Upper lobe of right lung (tissue), 1 donor: ENCODE measurements around the gene PRSS57. TPM values are rescaled to one million over a fixed set of nuclear protein-coding genes. Genes with fewer than 3 reads are reported as not detected.

ENCODE experiments used
- ATAC-seq: fragments of 200-7000 bp; cut with Tn5 transposase; one replicate; pipeline ENCODE4 v1.9.1; 2020; ENCODE audit warnings: mild to moderate bottlenecking, moderate library complexity
- DNase-seq: peaks from one replicate; pipeline ENCODE4 v3.0.0-alpha.2; 2020
- H3K27ac ChIP-seq: fragments of 200-600 bp; one replicate; pipeline ENCODE4 v1.8.0; 2022
- H3K27me3 ChIP-seq: fragments of 200-600 bp; one replicate; pipeline ENCODE4 v1.8.0; 2022; ENCODE audit warnings: mild to moderate bottlenecking
- H3K36me3 ChIP-seq: fragments of 200-600 bp; one replicate; pipeline ENCODE4 v1.8.0; 2022
- H3K4me1 ChIP-seq: fragments of 200-600 bp; one replicate; pipeline ENCODE4 v1.8.0; 2022
- H3K4me3 ChIP-seq: fragments of 200-600 bp; one replicate; pipeline ENCODE4 v1.8.0; 2022; ENCODE audit warnings: mild to moderate bottlenecking
- H3K9me3 ChIP-seq: fragments of 200-600 bp; one replicate; pipeline ENCODE4 v1.8.0; 2022
- intact Hi-C: fragments of 100-400 bp; cut with DNase I; formaldehyde crosslinking; loops from one replicate; pipeline ENCODE4 v1.11.0; 2022
- total RNA-seq: library from RNA; stranded (reverse); fragmentation: NEBNext Ultra II Directional; extraction: Animal tissue kit (Norgen Biotek cat#: 25700); gene quantifications from one replicate; pipeline ENCODE4 v1.2.1, GENCODE V29; 2021
- TF ChIP-seq, protein P1 (sequence below): fragments of 200-600 bp; IDR thresholded peaks from one replicate; pipeline ENCODE4 v1.8.0; 2022; ENCODE audit warnings: antibody characterized with exemption
- donor health status: DM: no; HTN: yes; CAD: no; lungs with severe emphysema.

The PRSS57 gene
- total RNA-seq, 1 donor from 2014 or later = not detected

GRCh38 chr19:658916-659839, 36.1 kb downstream of the PRSS57 start:
- DNase-seq (no peak), ATAC-seq (peak; percentile 2)
- TF ChIP-seq, protein P1, sequence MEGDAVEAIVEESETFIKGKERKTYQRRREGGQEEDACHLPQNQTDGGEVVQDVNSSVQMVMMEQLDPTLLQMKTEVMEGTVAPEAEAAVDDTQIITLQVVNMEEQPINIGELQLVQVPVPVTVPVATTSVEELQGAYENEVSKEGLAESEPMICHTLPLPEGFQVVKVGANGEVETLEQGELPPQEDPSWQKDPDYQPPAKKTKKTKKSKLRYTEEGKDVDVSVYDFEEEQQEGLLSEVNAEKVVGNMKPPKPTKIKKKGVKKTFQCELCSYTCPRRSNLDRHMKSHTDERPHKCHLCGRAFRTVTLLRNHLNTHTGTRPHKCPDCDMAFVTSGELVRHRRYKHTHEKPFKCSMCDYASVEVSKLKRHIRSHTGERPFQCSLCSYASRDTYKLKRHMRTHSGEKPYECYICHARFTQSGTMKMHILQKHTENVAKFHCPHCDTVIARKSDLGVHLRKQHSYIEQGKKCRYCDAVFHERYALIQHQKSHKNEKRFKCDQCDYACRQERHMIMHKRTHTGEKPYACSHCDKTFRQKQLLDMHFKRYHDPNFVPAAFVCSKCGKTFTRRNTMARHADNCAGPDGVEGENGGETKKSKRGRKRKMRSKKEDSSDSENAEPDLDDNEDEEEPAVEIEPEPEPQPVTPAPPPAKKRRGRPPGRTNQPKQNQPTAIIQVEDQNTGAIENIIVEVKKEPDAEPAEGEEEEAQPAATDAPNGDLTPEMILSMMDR = no peak
- intact Hi-C loops = no loop called here
- Histone ChIP-seq H3K9me3 (no peaks in the 10 kb centered on the region), H3K4me1 (peaks cover 49% of the 10 kb centered on the region), H3K27ac (peak overlapping the region; percentile 13), H3K27me3 (no peaks in the 10 kb centered on the region), H3K4me3 (no peak overlapping the region), H3K36me3 (peaks cover under 1% of the 10 kb centered on the region)

- intact Hi-C loops = no loop called here
- Histone ChIP-seq H3K4me1 (peaks cover 40% of the 10 kb centered on the region), H3K27me3 (no peaks in the 10 kb centered on the region), H3K9me3 (no peaks in the 10 kb centered on the region), H3K27ac (no peak overlapping the region), H3K36me3 (peaks cover 6% of the 10 kb centered on the region), H3K4me3 (no peak overlapping the region)
- TF ChIP-seq, protein P1 = no peak
- ATAC-seq = no peak
- no peak for DNase-seq
Observed at GRCh38 chr19:658059-658839, 37.0 kb downstream of the PRSS57 start.

GRCh38 chr19:657611-658010, 37.6 kb downstream of the PRSS57 start:
- ATAC-seq (no peak), DNase-seq (no peak)
- TF ChIP-seq, protein P1 = no peak
- no peaks in the 10 kb centered on the region for H3K9me3 ChIP-seq
- intact Hi-C loops = no loop called here
- H3K4me3 ChIP-seq = no peak overlapping the region
- H3K4me1 ChIP-seq = peaks cover 40% of the 10 kb centered on the region
- no peaks in the 10 kb centered on the region for H3K27me3 ChIP-seq
- H3K27ac ChIP-seq = no peak overlapping the region
- H3K36me3 ChIP-seq = peaks cover 7% of the 10 kb centered on the region

GRCh38 chr19:656751-657559, 38.3 kb downstream of the PRSS57 start:
- peaks cover 13% of the 10 kb centered on the region for H3K36me3 ChIP-seq
- DNase-seq = no peak

GRCh38 chr19:655691-656090, 39.6 kb downstream of the PRSS57 start:
- intact Hi-C loops = no loop called here
- Histone ChIP-seq H3K27ac (no peak overlapping the region), H3K36me3 (peaks cover 26% of the 10 kb centered on the region), H3K4me1 (peaks cover 28% of the 10 kb centered on the region), H3K4me3 (no peak overlapping the region), H3K9me3 (no peaks in the 10 kb centered on the region), H3K27me3 (no peaks in the 10 kb centered on the region)
- no peak for ATAC-seq
- DNase-seq = no peak
- TF ChIP-seq, protein P1 = no peak

More at GRCh38 chr19:656751-657559, 38.3 kb downstream of the PRSS57 start:
- TF ChIP-seq, protein P1 = no peak
- no peak for ATAC-seq
- Histone ChIP-seq H3K4me1 (peaks cover 40% of the 10 kb centered on the region), H3K27ac (no peak overlapping the region), H3K27me3 (no peaks in the 10 kb centered on the region), H3K9me3 (no peaks in the 10 kb centered on the region), H3K4me3 (no peak overlapping the region)
- intact Hi-C loops = no loop called here
